SW480 (cell line): ENCODE results near the gene DCST2.

Source experiments
- DNase-seq: peaks from one replicate; pipeline ENCODE4 v3.0.0-alpha.2; 2016; ENCODE audit warnings: low spot score

DCST2 gene

GRCh38 chr1:155026588-155026987 is 7.0 kb downstream of the DCST2 start:
- no peak for DNase-seq

DNA sequence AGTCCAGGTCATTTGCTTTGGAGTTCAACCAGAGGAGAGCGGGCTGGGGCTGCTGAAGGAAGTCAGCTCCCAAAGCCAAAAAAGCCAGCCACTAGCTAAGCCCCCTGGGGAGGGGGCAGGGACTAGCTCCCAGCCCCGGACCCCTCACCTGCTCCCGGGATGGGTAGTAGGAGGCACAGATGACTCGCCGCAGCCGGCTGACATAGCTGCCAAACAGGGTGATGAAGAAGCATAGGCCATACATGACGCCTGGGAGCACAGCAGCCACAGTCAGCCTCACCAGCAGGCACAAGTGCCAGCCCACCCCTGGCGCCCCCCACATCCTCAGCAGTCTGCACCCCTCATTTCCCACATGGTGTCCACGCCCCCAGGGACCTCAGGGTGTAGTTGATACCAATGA is 7.4 kb downstream of the DCST2 start:
- DNase-seq: no peak

- no peak for DNase-seq
Observed at GRCh38 chr1:155024315-155024714, 9.3 kb downstream of the DCST2 start.

DNA sequence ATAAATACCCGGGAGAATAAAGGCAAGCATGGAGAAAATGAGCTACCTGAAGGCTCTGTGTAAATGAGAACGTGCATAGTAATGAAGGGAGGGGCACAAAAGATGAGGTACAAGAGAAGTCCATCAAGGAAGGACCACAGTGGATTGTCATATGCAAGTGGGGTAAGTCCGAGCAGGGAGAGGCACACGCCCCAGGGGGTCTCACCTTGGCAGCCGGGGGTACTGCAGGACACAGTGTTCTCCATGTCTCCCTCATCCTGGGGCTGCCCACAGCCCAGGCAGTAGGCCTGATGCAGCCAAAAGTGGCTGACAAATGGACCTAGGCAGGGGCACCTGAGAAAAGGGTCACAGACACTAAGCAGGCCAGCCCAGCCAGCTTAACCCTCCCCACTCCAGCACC is 10.0 kb downstream of the DCST2 start:
- no peak for DNase-seq

- DNase-seq: no peak
Observed at GRCh38 chr1:155022927-155023236, 10.7 kb downstream of the DCST2 start.

GRCh38 chr1:155022136-155022926 is 11.2 kb downstream of the DCST2 start:
- DNase-seq: peak; percentile 40

- DNase-seq: no peak
Observed at GRCh38 chr1:155019377-155020245, 14.0 kb downstream of the DCST2 start.

DNA sequence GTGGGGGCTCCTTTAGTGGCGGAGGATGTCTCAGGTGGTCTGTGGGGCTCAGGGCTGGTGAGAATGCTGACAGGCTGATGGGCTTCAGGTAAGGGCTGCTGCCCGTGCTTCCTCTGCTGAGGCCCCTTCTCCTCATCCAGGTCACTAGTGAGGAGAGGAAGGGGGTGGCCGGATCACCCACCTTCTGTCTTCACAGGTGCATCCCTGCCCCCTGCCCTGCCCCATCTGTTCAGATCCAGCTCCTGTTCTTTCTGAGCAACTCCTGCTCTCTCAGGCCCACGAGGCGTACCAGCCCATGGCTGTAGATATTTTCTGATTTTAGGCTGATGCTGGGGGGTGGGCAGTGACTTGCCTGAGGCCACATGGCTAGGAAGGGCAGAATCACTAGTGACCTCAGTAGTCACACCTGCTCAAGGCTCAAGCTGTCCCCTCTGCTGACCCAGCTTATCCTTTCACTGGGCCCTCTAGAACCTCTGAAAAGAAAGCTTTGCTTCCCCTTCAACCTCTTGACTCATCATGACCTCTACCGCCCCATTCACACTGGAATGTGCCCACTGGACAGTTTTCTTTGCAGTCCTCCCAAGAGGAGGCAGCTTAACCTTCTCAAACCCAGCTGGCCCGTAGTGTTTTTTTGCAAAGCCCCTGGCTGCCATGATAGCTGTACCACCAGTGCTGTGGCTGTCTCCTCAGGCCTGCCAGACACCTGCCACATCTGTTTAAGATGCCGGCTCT is 14.8 kb downstream of the DCST2 start:
- DNase-seq: no peak

GRCh38 chr1:155017946-155018316 is 15.7 kb downstream of the DCST2 start:
- no peak for DNase-seq

DNA sequence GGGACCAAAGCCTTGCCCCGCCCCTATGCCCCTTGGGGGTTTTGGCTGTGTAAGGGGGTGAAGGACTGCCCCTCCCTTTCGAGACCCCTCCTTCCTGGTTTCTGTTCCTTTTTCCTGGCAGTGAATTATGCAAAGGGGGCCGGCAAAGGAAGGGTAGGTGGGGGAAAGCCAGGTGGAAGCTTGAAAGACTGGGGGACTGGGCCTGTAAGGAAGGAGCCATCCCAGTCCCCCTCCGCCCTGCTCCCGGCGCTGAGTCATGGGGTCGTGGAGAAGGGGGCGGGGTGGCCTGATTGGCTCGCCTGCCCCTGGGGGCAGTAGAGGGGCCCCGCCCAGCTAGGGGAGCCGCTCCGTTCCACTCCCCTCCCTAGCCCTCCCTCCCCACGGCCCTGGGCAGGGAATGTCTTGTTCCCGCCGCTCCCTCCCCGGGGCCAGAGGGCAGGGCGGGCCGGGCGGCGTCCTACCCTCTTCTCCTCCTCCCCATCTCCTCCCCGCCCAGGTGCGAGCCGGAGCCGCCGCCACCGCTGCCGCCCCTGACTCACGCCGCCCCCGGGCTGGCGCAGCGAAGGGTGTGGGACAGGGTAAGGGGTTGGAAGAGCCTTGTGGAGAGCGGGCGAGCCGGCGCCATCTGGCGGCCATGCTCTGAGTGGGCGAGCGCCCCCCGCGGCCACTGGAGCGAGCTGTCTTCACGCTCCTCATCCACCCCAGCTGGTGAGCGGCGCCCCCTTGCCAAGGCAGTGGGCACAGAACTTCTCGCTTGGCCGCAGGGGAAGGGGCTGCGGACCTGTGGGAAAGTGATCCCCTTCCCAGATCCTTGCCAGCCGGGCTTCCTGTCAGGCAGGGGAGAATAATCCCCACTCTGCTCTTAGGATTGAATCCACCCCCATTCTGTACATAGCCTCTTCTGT is 16.3 kb downstream of the DCST2 start:
- DNase-seq: peak; percentile 92

DNA sequence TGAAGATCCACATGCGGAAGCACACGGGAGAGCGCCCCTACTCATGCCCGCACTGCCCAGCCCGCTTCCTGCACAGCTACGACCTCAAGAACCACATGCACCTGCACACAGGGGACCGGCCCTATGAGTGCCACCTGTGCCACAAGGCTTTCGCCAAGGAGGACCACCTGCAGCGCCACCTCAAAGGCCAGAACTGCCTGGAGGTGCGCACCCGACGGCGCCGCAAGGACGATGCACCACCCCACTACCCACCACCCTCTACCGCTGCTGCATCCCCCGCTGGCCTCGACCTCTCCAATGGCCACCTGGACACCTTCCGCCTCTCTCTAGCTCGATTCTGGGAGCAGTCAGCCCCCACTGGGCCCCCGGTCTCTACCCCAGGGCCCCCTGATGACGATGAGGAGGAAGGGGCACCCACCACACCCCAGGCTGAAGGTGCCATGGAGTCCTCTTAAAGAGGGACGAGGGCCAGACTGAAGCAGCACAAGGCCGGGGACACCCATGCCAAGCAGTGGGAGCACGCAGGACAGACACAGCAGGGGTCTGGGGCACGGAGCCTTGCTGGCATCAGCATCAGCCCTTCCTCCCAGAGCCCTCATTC is 17.2 kb downstream of the DCST2 start:
- no peak for DNase-seq

- no peak for DNase-seq
Observed at GRCh38 chr1:155015527-155016230, 17.9 kb downstream of the DCST2 start.

DNA sequence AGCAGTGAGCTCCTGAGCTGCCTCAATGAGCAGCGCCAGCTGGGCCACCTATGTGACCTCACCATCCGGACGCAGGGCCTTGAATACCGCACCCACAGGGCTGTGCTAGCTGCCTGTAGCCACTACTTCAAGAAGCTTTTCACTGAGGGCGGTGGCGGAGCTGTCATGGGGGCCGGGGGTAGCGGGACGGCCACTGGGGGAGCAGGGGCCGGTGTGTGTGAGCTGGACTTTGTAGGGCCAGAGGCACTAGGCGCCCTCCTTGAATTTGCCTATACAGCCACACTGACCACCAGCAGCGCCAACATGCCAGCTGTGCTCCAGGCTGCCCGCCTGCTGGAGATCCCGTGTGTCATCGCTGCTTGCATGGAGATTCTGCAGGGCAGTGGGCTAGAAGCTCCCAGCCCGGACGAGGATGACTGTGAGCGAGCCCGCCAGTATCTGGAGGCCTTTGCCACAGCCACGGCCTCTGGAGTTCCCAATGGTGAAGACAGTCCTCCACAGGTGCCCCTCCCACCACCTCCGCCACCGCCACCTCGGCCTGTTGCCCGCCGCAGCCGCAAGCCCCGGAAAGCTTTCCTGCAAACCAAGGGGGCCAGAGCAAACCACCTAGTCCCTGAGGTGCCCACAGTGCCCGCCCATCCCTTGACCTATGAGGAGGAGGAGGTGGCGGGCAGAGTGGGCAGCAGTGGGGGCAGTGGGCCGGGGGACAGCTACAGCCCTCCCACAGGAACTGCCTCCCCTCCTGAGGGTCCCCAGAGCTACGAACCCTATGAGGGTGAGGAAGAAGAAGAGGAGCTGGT is 18.7 kb downstream of the DCST2 start:
- no peak for DNase-seq

GRCh38 chr1:155013632-155014031 is 19.9 kb downstream of the DCST2 start:
- DNase-seq: no peak

- DNase-seq: no peak
Observed at GRCh38 chr1:155012776-155013602, 20.6 kb downstream of the DCST2 start.

- DNase-seq: no peak
Observed at GRCh38 chr1:155012026-155012546, 21.5 kb downstream of the DCST2 start.

GRCh38 chr1:155011437-155012025 is 22.1 kb downstream of the DCST2 start:
- no peak for DNase-seq

GRCh38 chr1:155011004-155011416 is 22.6 kb downstream of the DCST2 start:
- no peak for DNase-seq
